ENCODE data around the gene KCTD16. TPM values are rescaled to one million over a fixed set of nuclear protein-coding genes. Genes with fewer than 3 reads are reported as not detected.

The KCTD16 gene
- total RNA-seq, 4 donors from 2014 or later = 0.12 to 2.4 (median 0.26) TPM; not detected in 1

GRCh38 chr5:144254552-144254951 lies 83.9 kb downstream of the KCTD16 start:
- H3K27me3 ChIP-seq = no peaks in the 10 kb centered on the region
- no peak overlapping the region for H3K27ac ChIP-seq
- H3K36me3 ChIP-seq = no peaks in the 10 kb centered on the region
- intact Hi-C loops (cut with DNase I; ENCODE audit: low total_unique reads) = no loop called here
- no peak overlapping the region for H3K4me3 ChIP-seq
- no peak for DNase-seq
- H3K4me1 ChIP-seq = no peaks in the 10 kb centered on the region
- H3K9me3 ChIP-seq = no peaks in the 10 kb centered on the region
- no peak for TF ChIP-seq CTCF (IDR thresholded peaks at IDR 0.05)
- no peak for TF ChIP-seq POLR2A (IDR thresholded peaks at IDR 0.05)

GRCh38 chr5:144260121-144260520 lies 89.4 kb downstream of the KCTD16 start:
- no peak overlapping the region for H3K27ac ChIP-seq
- H3K4me1 ChIP-seq = no peaks in the 10 kb centered on the region
- no peak overlapping the region for H3K4me3 ChIP-seq
- TF ChIP-seq CTCF (IDR thresholded peaks at IDR 0.05) (no peak), POLR2A (IDR thresholded peaks at IDR 0.05) (no peak)
- no peaks in the 10 kb centered on the region for H3K27me3 ChIP-seq
- intact Hi-C loops (cut with DNase I; ENCODE audit: low total_unique reads) = no loop called here
- no peaks in the 10 kb centered on the region for H3K9me3 ChIP-seq
- no peaks in the 10 kb centered on the region for H3K36me3 ChIP-seq
- no peak for DNase-seq

DNA sequence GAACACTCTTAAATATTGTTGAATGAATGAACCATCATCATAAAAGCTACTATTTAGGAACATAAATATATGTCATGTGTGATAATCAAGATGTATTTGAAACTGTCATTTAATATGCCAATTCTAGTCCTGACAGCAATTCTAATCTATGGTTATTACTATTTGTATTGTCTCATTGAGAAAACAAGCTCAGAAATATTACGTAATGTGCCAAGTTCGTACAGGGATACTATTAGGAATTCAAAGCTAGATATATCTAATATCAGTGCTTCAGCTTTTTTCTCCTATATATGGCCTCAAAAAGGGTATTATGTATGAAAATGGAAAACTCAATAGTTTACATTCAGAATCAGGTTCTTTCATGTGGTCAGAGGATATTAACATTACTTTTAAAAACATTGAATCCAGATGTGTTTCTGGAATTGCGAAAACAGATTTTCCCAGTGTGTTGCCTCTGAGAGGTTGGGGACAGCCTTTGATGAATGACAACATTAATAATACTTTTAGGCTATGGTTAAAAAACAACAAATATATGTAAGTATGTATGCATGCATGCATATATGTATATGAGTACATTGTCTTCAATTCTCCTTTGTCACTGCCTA lies 95.1 kb downstream of the KCTD16 start:
- TF ChIP-seq CTCF (IDR thresholded peaks at IDR 0.05) (no peak), POLR2A (IDR thresholded peaks at IDR 0.05) (no peak)
- Histone ChIP-seq H3K4me3 (no peak overlapping the region), H3K9me3 (no peaks in the 10 kb centered on the region)

GRCh38 chr5:144267961-144268513 lies 97.4 kb downstream of the KCTD16 start:
- Histone ChIP-seq H3K36me3 (no peaks in the 10 kb centered on the region), H3K4me1 (no peaks in the 10 kb centered on the region), H3K9me3 (no peaks in the 10 kb centered on the region), H3K27ac (no peak overlapping the region), H3K4me3 (no peak overlapping the region), H3K27me3 (no peaks in the 10 kb centered on the region)
- DNase-seq = no peak
- TF ChIP-seq CTCF (IDR thresholded peaks at IDR 0.05) = no peak
- TF ChIP-seq POLR2A (IDR thresholded peaks at IDR 0.05) = no peak
- intact Hi-C loops (cut with DNase I; ENCODE audit: low total_unique reads) = no loop called here

More for the DNA sequence above, 95.1 kb downstream of the KCTD16 start:
- DNase-seq = no peak
- no peaks in the 10 kb centered on the region for H3K4me1 ChIP-seq
- H3K27me3 ChIP-seq = no peaks in the 10 kb centered on the region
- no peak overlapping the region for H3K27ac ChIP-seq
- no peaks in the 10 kb centered on the region for H3K36me3 ChIP-seq
- intact Hi-C loops (cut with DNase I; ENCODE audit: low total_unique reads) = no loop called here

- H3K36me3 ChIP-seq = no peaks in the 10 kb centered on the region
- TF ChIP-seq POLR2A (IDR thresholded peaks at IDR 0.05) = no peak
- no peak for TF ChIP-seq CTCF (IDR thresholded peaks at IDR 0.05)
- no peak overlapping the region for H3K27ac ChIP-seq
- H3K27me3 ChIP-seq = no peaks in the 10 kb centered on the region
- intact Hi-C loops (cut with DNase I; ENCODE audit: low total_unique reads) = no loop called here
- no peaks in the 10 kb centered on the region for H3K4me1 ChIP-seq
- no peak overlapping the region for H3K4me3 ChIP-seq
- no peaks in the 10 kb centered on the region for H3K9me3 ChIP-seq
- no peak for DNase-seq
Observed at GRCh38 chr5:144273232-144274027, 102.8 kb downstream of the KCTD16 start.

Data from uterus (tissue), 4 donors.